ENCODE measurements around the gene SMG6.

Gene SMG6

GRCh38 chr17:2055292-2056205, 248.0 kb downstream of the SMG6 start:
- CTCF ChIA-PET, result interaction anchor here (0.7 to 8.9 kb wide), 31 partner anchors 9 to 297 kb away, joined by 3 to 205 read pairs (median 8); partner anchors contain the start of genes SMG6, SRR and TSR1
- POLR2A ChIA-PET, result interaction anchor here (0.6 to 1.9 kb wide), 11 partner anchors 9 to 339 kb away, joined by 3 to 10 read pairs (median 3); partner anchors contain the start of gene TSR1
- TF ChIP-seq, protein P1, sequence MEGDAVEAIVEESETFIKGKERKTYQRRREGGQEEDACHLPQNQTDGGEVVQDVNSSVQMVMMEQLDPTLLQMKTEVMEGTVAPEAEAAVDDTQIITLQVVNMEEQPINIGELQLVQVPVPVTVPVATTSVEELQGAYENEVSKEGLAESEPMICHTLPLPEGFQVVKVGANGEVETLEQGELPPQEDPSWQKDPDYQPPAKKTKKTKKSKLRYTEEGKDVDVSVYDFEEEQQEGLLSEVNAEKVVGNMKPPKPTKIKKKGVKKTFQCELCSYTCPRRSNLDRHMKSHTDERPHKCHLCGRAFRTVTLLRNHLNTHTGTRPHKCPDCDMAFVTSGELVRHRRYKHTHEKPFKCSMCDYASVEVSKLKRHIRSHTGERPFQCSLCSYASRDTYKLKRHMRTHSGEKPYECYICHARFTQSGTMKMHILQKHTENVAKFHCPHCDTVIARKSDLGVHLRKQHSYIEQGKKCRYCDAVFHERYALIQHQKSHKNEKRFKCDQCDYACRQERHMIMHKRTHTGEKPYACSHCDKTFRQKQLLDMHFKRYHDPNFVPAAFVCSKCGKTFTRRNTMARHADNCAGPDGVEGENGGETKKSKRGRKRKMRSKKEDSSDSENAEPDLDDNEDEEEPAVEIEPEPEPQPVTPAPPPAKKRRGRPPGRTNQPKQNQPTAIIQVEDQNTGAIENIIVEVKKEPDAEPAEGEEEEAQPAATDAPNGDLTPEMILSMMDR (IDR thresholded peaks at IDR 0.05; ENCODE audit: control extremely low read depth, extremely low read depth, low read depth, missing control alignments), result no peak
- DNase-seq (ENCODE audit: extremely low spot score), result peak; percentile 70

- peak; percentile 83 for DNase-seq (ENCODE audit: extremely low spot score)
- CTCF ChIA-PET, result interaction anchor here (0.6 to 8.9 kb wide), 43 partner anchors 8 to 361 kb away, joined by 3 to 205 read pairs (median 5); partner anchors contain the start of genes SMG6, SRR and TSR1
- POLR2A ChIA-PET, result interaction anchor here (0.6 to 1.9 kb wide), 9 partner anchors 10 to 338 kb away, joined by 3 to 10 read pairs (median 3); no protein-coding TSS in a partner anchor
- TF ChIP-seq, protein P1 (IDR thresholded peaks at IDR 0.05; ENCODE audit: control extremely low read depth, extremely low read depth, low read depth, missing control alignments), result peak; percentile 94
These were observed 248.9 kb downstream of the SMG6 start, which contains the start of gene HIC1 for GRCh38 chr17:2054512-2055291. Gene HIC1, plus strand, starts transcription at chr17:2055103. Its CDS starts 1,588 bp downstream, at chr17:2056691.

- CTCF ChIA-PET, result interaction anchor here (0.6 to 8.9 kb wide), 43 partner anchors 8 to 362 kb away, joined by 3 to 205 read pairs (median 4); partner anchors contain the start of genes SMG6, SRR and TSR1
- POLR2A ChIA-PET, result interaction anchor here (0.8 to 1.9 kb wide), 5 partner anchors 10 to 337 kb away, joined by 3 to 10 read pairs (median 5); no protein-coding TSS in a partner anchor
- no peak for DNase-seq (ENCODE audit: extremely low spot score)
- TF ChIP-seq, protein P1 (IDR thresholded peaks at IDR 0.05; ENCODE audit: control extremely low read depth, extremely low read depth, low read depth, missing control alignments), result no peak
These were observed 249.4 kb downstream of the SMG6 start for GRCh38 chr17:2054262-2054511.

- ChIA-PET CTCF (interaction anchor here (0.6 to 8.9 kb wide), 30 partner anchors 9 to 362 kb away, joined by 3 to 205 read pairs (median 6); partner anchors contain the start of gene TSR1), POLR2A (interaction anchor here (0.7 to 1.2 kb wide), 2 partner anchors 182 to 200 kb away, joined by 4 to 5 read pairs; no protein-coding TSS in a partner anchor)
- TF ChIP-seq, protein P1 (IDR thresholded peaks at IDR 0.05; ENCODE audit: control extremely low read depth, extremely low read depth, low read depth, missing control alignments), result peak; percentile 77
- peak; percentile 82 for DNase-seq (ENCODE audit: extremely low spot score)
These were observed 250.0 kb downstream of the SMG6 start for GRCh38 chr17:2053380-2054261.

DNA sequence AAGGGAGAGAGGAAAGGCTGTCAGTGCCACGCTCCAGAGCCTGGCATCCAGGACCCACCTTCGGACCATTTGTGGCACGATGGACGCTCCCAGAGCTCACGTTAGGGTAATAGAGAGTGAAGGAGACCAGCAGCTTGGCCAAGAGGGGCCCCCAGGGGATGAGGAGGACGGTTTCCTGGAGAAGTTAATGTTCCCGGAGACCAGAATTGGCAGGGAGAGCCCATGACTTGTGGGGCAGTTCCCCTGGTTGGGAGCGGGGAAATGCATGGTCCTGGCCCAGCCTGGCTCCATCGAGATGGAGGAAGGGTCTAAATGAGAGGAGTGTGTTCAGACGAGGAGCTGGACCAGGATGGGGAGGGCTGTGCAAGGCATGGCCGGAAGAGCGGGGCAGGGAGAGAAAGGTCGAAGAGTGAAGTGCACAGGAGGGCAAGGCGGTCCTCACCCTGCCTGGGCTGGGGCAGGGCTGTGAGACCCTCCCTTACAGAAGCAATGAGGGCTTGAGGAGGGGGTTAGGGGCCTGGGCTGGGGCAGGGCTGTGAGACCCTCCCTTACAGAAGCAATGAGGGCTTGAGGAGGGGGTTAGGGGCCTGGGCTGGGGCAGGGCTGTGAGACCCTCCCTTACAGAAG, 251.5 kb downstream of the SMG6 start:
- CTCF ChIA-PET, result interaction anchor here (0.9 to 2.7 kb wide), 6 partner anchors 12 to 300 kb away, joined by 3 to 12 read pairs (median 3); no protein-coding TSS in a partner anchor
- no peak for DNase-seq (ENCODE audit: extremely low spot score)
- POLR2A ChIA-PET, result no interaction called here
- TF ChIP-seq, protein P1 (IDR thresholded peaks at IDR 0.05; ENCODE audit: control extremely low read depth, extremely low read depth, low read depth, missing control alignments), result no peak

Data from GM10248 (cell line).